ENCODE results near the gene INHA.

INHA gene

GRCh38 chr2:219624565-219624964 lies 52.5 kb downstream of the INHA start:
- H3K4me3 ChIP-seq, result no peak overlapping the region
- no peak overlapping the region for H3K27ac ChIP-seq

- no peak overlapping the region for H3K4me3 ChIP-seq
- H3K27ac ChIP-seq, result no peak overlapping the region
These were observed 53.1 kb downstream of the INHA start for GRCh38 chr2:219625179-219625578.

All from skin epidermis (tissue), 12 donors.